Upper lobe of left lung (tissue), 6 donors: ENCODE measurements around the gene GPR146. TPM values are rescaled to one million over a fixed set of nuclear protein-coding genes. Genes with fewer than 3 reads are reported as not detected.

Source experiments
- ATAC-seq, 2 donors: fragments of 200-7000 bp; cut with Tn5 transposase; one replicate each; pipeline ENCODE4 v1.9.1; 2022; ENCODE audit warnings: mild to moderate bottlenecking in 2 of 2, moderate library complexity in 2 of 2; ENCODE audit not compliant: low FRiP score in 2 of 2
- DNase-seq, 2 donors: peaks; one replicate each; pipeline ENCODE4 v3.0.0-alpha.2; 2019 to 2020
- H3K27ac ChIP-seq, 4 donors: fragments of 200-600 bp; sonication (generic); one replicate each; pipeline ENCODE4 v1.5.1; 2016 to 2019
- H3K27me3 ChIP-seq, 4 donors: fragments of 200-600 bp; sonication (generic); one replicate each; pipeline ENCODE4 v1.5.1; 2017 to 2019
- H3K36me3 ChIP-seq, 4 donors: fragments of 200-600 bp; sonication (generic); one replicate each; pipeline ENCODE4 v1.5.1; 2016 to 2019
- H3K4me1 ChIP-seq, 4 donors: fragments of 200-600 bp; sonication (generic); one replicate each; pipeline ENCODE4 v1.5.1; 2018 to 2019
- H3K4me3 ChIP-seq, 4 donors: fragments of 200-600 bp; sonication (generic); one replicate each; pipeline ENCODE4 v1.5.1; 2017 to 2019; ENCODE audit warnings: mild to moderate bottlenecking in 2 of 4, moderate library complexity in 1 of 4
- H3K9me3 ChIP-seq, 4 donors: fragments of 200-600 bp; sonication (generic); one replicate each; pipeline ENCODE4 v1.5.1; 2018 to 2019
- EP300 ChIP-seq, 4 donors: sonication (generic); formaldehyde crosslinking; IDR thresholded peaks; one replicate each; pipeline ENCODE4 v1.5.1; 2017; ENCODE audit warnings: antibody characterized with exemption in 4 of 4, control low read depth in 2 of 4
- POLR2A ChIP-seq, 4 donors: fragments of 450-650 bp; IDR thresholded peaks; one replicate each; pipeline ENCODE4 v1.5.1; 2016 to 2017; ENCODE audit warnings: antibody characterized with exemption in 4 of 4, mild to moderate bottlenecking in 2 of 4
- POLR2AphosphoS5 ChIP-seq, 2 donors: sonication (generic); formaldehyde crosslinking; IDR thresholded peaks; one replicate each; pipeline ENCODE4 v1.5.1; 2017; ENCODE audit warnings: antibody characterized with exemption in 2 of 2
- WGBS, 2 donors: methylation state at CpG; one replicate each; pipeline ENCODE4 v1.1.5; 2017 to 2018; 5-methylcytosine and 5-hydroxymethylcytosine counted together
- total RNA-seq, 6 donors: library from RNA; depleted of rRNA in 4 of 6; stranded (reverse); fragments of >200 nt in 4 of 6; gene quantifications; one replicate each; pipeline versions ENCODE4 v1.1.0 to v1.2.1, GENCODE V29; 2016 to 2021
- TF ChIP-seq, protein P1 (sequence below), 6 experiments: fragments of 450-650 bp in 4 of 6; fragments of 200-600 bp in 2 of 6; sonication (generic) in 2 of 6; IDR thresholded peaks; one replicate each; pipeline ENCODE4 v1.5.1; 2016 to 2019; ENCODE audit warnings: antibody characterized with exemption in 6 of 6
- donor health status: DM: no; HTN: no; CAD: no; lungs with moderate emphysema.
- donor health status: DM: no; HTN: yes; CAD: no; lungs with severe emphysema.

Gene GPR146
- total RNA-seq, 6 donors from 2014 or later = 11.2 to 32.8 (median 28.9) TPM

DNA sequence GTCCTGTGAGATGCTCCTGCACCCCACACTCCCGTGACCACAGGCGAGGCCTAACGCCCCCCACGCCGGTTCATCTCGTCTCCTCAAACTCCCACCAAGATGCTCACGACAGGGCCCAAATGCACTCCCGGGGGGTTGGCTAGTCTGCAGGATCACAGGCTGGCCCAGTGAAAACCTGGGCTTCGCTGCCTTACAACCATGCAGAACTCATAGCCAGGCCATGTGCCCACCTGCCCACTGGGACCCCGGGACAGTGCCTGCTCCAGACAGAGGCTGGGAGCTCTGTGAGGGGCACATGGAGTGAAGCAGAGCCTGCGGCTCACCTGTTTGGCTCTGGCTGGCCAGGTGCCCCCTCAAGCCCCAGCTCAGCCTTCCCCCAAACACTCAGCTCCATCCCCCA lies 34.2 kb downstream of the GPR146 start:
- H3K36me3 ChIP-seq = no peaks in the 10 kb centered on the region
- no peaks in the 10 kb centered on the region for H3K27me3 ChIP-seq
- TF ChIP-seq EP300 (IDR thresholded peaks at IDR 0.05) = no peak
- no peak for TF ChIP-seq POLR2AphosphoS5 (IDR thresholded peaks at IDR 0.05)
- no peak for TF ChIP-seq POLR2A (IDR thresholded peaks at IDR 0.05)
- TF ChIP-seq, protein P1, sequence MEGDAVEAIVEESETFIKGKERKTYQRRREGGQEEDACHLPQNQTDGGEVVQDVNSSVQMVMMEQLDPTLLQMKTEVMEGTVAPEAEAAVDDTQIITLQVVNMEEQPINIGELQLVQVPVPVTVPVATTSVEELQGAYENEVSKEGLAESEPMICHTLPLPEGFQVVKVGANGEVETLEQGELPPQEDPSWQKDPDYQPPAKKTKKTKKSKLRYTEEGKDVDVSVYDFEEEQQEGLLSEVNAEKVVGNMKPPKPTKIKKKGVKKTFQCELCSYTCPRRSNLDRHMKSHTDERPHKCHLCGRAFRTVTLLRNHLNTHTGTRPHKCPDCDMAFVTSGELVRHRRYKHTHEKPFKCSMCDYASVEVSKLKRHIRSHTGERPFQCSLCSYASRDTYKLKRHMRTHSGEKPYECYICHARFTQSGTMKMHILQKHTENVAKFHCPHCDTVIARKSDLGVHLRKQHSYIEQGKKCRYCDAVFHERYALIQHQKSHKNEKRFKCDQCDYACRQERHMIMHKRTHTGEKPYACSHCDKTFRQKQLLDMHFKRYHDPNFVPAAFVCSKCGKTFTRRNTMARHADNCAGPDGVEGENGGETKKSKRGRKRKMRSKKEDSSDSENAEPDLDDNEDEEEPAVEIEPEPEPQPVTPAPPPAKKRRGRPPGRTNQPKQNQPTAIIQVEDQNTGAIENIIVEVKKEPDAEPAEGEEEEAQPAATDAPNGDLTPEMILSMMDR (IDR thresholded peaks at IDR 0.05) = no peak
- no peak overlapping the region for H3K4me3 ChIP-seq
- H3K27ac ChIP-seq = peak overlapping the region; percentile 72 to 86 (median 82)
- ATAC-seq (no peak), DNase-seq (peak in 1 of 2 donors; percentile 66)
- WGBS, 2 donors = 91% methylated on average over 10 of the region's 11 CpGs; no CpG with 5 or more reads in 1 of the 2 donors
- H3K4me1 ChIP-seq = peaks cover 42 to 58% (median 45%) of the 10 kb centered on the region in 4 donors
- H3K9me3 ChIP-seq = no peaks in the 10 kb centered on the region

DNA sequence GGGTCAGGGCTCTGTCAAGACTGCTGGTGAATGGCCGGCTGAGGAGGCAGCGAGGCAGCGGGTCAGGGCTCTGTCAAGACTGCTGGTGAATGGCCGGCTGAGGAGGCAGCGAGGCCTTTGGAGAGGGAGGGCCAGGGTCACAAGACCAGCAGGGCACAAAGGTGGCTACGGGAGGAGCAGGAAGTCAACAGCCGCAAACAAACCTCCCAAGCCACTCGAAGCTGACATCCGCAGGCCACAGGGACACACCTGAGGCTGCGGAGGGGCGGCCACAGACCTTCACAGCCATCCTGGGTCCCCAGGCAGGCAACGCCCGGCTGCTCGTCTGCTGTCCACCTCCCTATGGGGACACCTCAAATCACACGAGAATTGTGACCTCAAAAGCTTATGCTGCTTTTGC lies 34.6 kb downstream of the GPR146 start:
- Histone ChIP-seq H3K4me1 (peaks cover 44 to 62% (median 48%) of the 10 kb centered on the region in 4 donors), H3K27me3 (no peaks in the 10 kb centered on the region), H3K36me3 (no peaks in the 10 kb centered on the region), H3K4me3 (no peak overlapping the region), H3K27ac (peak overlapping the region in 3 of 4 donors; percentile 82 to 86 (median 83)), H3K9me3 (no peaks in the 10 kb centered on the region)
- ATAC-seq = no peak
- WGBS, 2 donors = 89 to 93% methylated on average over 10 to 15 of the region's 15 CpGs
- peak in 1 of 2 donors; percentile 61 for DNase-seq
- no peak for TF ChIP-seq POLR2AphosphoS5 (IDR thresholded peaks at IDR 0.05)
- TF ChIP-seq POLR2A (IDR thresholded peaks at IDR 0.05) = no peak
- no peak for TF ChIP-seq EP300 (IDR thresholded peaks at IDR 0.05)
- TF ChIP-seq, protein P1 (IDR thresholded peaks at IDR 0.05) = no peak

DNA sequence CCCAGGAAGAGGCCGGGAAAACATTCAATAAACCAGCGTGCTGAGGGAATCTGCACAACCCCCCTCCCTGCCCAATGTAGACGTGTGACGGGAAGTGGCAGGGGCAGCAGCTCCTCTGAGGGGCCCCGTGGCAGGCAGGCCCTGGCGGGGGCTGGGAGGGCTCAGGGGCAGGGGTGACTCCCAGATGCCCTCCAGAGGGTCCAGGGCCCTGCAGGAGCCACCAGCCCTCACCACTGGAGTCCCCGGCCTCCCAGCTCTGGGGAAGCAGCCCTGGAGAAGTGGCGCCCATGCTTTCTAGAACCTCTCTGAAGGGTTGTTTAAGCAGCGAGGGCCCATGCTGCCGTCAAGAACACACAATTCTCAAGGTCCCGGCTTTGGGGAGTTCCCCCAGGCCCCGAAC lies 35.2 kb downstream of the GPR146 start:
- H3K9me3 ChIP-seq = no peaks in the 10 kb centered on the region
- DNase-seq = peak in 1 of 2 donors; percentile 53
- ATAC-seq = no peak
- no peaks in the 10 kb centered on the region for H3K27me3 ChIP-seq
- H3K4me3 ChIP-seq = no peak overlapping the region
- peaks cover 44 to 67% (median 54%) of the 10 kb centered on the region in 4 donors for H3K4me1 ChIP-seq
- whole genome bisulfite sequencing, 2 donors = 78 to 87% methylated on average over 12 of the region's 12 CpGs
- peak overlapping the region in 2 of 4 donors; percentile 83 to 86 for H3K27ac ChIP-seq
- no peaks in the 10 kb centered on the region for H3K36me3 ChIP-seq
- TF ChIP-seq EP300 (IDR thresholded peaks at IDR 0.05) = no peak

DNA sequence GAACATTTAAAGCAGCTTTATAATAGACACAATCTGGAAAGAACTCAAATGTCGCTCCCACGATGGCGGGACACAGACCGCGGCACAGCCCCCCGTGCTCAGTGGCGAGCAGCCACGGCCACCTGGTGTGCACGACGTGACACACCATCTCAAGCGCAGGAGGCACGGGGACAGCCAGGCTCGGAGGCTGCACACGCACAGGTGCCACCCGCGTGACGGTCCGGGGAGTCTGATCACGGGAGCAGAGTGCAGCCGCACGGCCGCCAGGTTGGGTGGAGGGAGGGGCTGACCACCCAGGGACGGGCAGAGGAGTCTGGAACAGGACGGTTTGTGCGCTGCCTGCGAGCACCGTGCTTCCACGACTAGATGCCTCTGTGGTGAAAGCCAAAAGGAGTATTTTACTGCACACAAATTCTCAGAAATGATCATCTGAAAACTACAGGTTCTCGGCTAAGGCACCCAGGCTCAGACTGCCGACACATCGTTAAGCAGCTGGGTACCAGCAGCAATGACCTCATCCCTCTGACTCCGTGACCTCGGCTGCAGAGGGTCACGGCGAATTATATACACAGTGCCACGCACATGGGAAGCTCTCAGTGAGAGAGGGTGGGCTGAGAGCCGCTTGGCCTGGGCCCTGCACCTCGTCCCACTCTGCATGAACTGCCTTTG lies 36.0 kb downstream of the GPR146 start:
- peak in 1 of 2 donors; percentile 82 for DNase-seq
- Histone ChIP-seq H3K27me3 (no peaks in the 10 kb centered on the region), H3K4me1 (peaks cover 52 to 67% (median 60%) of the 10 kb centered on the region in 4 donors), H3K36me3 (no peaks in the 10 kb centered on the region), H3K9me3 (no peaks in the 10 kb centered on the region), H3K4me3 (no peak overlapping the region), H3K27ac (peak overlapping the region in 2 of 4 donors; percentile 74 to 75)
- TF ChIP-seq POLR2A (IDR thresholded peaks at IDR 0.05) (no peak), EP300 (IDR thresholded peaks at IDR 0.05) (no peak), POLR2AphosphoS5 (IDR thresholded peaks at IDR 0.05) (no peak)
- TF ChIP-seq, protein P1 (IDR thresholded peaks at IDR 0.05) = no peak
- ATAC-seq = no peak
- 90% methylated on average over 36 to 38 of the region's 38 CpGs for WGBS, 2 donors

DNA sequence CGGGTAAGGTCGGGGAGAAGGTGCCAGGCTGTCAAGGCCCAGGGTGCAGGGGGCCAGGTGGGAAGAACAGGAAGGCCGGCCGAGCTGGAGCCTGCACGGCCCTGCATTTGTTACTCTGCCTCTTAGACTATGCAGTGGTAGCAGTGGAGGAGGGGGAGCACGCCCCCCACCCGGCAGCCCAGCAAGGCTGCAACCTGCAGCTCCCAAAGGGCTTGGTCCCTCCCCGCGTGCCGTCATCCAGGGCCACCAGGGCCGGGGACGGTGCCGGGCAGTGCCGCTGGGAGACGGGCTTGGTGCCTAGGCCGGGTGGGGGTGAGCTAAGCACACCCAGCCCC lies 36.5 kb downstream of the GPR146 start:
- peaks cover 52 to 65% (median 60%) of the 10 kb centered on the region in 4 donors for H3K4me1 ChIP-seq

More for the DNA sequence above, 36.5 kb downstream of the GPR146 start:
- peak in 1 of 2 donors; percentile 78 for DNase-seq
- H3K9me3 ChIP-seq = no peaks in the 10 kb centered on the region
- peak overlapping the region in 3 of 4 donors; percentile 71 to 75 (median 74) for H3K27ac ChIP-seq
- WGBS, 2 donors = 93 to 100% methylated on average over 1 to 16 of the region's 16 CpGs
- no peaks in the 10 kb centered on the region for H3K27me3 ChIP-seq
- H3K4me3 ChIP-seq = no peak overlapping the region
- no peak for ATAC-seq
- TF ChIP-seq EP300 (IDR thresholded peaks at IDR 0.05) (no peak), POLR2A (IDR thresholded peaks at IDR 0.05) (no peak), POLR2AphosphoS5 (IDR thresholded peaks at IDR 0.05) (no peak)
- TF ChIP-seq, protein P1 (IDR thresholded peaks at IDR 0.05) = no peak
- no peaks in the 10 kb centered on the region for H3K36me3 ChIP-seq
